Thoracic aorta (tissue), 2 donors: ENCODE measurements around the gene AP1B1. TPM values are rescaled to one million over a fixed set of nuclear protein-coding genes. Genes with fewer than 3 reads are reported as not detected.

ENCODE experiments used
- ATAC-seq: fragments of 150-250 bp; one replicate; pipeline ENCODE4 v1.8.0; 2017; ENCODE audit warnings: low read depth; ENCODE audit not compliant: insufficient number of reproducible peaks, low FRiP score
- DNase-seq: peaks from one replicate; pipeline ENCODE4 v3.0.0-alpha.2; 2020; ENCODE audit warnings: low spot score
- H3K27ac ChIP-seq, 2 donors: fragments of 200-600 bp; sonication (generic); 1 replicate in 1 of 2; 2 replicates in 1 of 2; pipeline ENCODE4 v1.5.1; 2016; ENCODE audit warnings: mild to moderate bottlenecking in 2 of 2, moderate library complexity in 2 of 2
- H3K27me3 ChIP-seq: fragments of 200-600 bp; sonication (generic); replicated peaks from 2 replicates; pipeline ENCODE4 v1.6.0; 2016; ENCODE audit warnings: mild to moderate bottlenecking; ENCODE audit not compliant: insufficient read depth
- H3K36me3 ChIP-seq: fragments of 200-600 bp; sonication (generic); one replicate; pipeline ENCODE4 v1.5.1; 2016
- H3K4me1 ChIP-seq, 2 donors: fragments of 200-600 bp; sonication (generic); 1 replicate in 1 of 2; 2 replicates in 1 of 2; pipeline versions ENCODE4 v1.5.1 to v1.6.0; 2016; ENCODE audit warnings: low read depth in 2 of 2, mild to moderate bottlenecking in 1 of 2; ENCODE audit not compliant: control insufficient read depth in 1 of 2
- H3K4me3 ChIP-seq: fragments of 200-600 bp; sonication (generic); 2 replicates; pipeline ENCODE4 v1.5.1; 2016; ENCODE audit warnings: mild to moderate bottlenecking
- H3K9me3 ChIP-seq: fragments of 200-600 bp; sonication (generic); 2 replicates; pipeline ENCODE4 v1.5.1; 2016
- total RNA-seq, 2 donors: library from RNA; depleted of rRNA; stranded (reverse); fragments of >200 nt; gene quantifications; one replicate each; pipeline versions ENCODE4 v1.1.0 to v1.2.3, GENCODE V29; 2016
- TF ChIP-seq, protein P1 (sequence below): fragments of 200-600 bp; sonication (generic); IDR thresholded peaks from one replicate; pipeline ENCODE4 v1.5.1; 2019; ENCODE audit warnings: antibody characterized with exemption

AP1B1 gene
- total RNA-seq, 2 donors from 2014 or later, result 59.5 to 73.1 TPM

DNA sequence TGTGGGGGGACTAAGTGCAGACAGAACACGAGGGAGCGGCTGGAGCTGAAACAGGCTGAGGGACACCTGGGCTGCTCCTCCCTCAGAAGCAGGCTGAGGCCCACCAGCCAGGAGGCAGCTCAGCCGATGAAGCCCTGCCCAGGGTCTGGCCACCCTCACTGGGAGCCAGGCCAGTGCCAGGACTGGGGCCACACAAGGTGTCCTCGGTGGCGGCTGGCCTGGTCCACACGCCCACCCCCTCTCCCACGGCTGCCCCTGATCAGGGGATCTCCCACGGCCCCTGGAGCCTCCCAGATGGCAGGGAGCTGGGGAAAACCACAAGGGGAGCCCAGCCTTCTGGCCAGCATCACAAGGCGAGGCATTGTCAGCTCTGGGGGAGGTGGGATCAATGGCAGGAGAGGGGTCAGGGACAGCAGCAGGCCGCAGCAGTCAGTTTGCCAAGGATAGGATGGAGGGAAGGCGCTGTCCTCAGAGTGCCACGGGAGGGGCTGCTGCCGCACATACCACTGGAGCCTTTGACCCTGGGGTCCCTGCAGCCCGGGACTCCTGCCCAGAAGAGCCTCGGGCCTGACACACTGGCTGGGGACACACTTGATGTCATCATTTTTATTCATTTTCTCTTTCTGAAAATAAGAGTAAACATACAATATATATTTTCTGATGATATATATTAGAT is 61.1 kb downstream of the AP1B1 start:
- H3K27ac ChIP-seq, result no peak overlapping the region
- H3K9me3 ChIP-seq, result no peaks in the 10 kb centered on the region
- H3K4me1 ChIP-seq, result peaks cover 0 to 5% of the 10 kb centered on the region in 2 donors
- TF ChIP-seq, protein P1, sequence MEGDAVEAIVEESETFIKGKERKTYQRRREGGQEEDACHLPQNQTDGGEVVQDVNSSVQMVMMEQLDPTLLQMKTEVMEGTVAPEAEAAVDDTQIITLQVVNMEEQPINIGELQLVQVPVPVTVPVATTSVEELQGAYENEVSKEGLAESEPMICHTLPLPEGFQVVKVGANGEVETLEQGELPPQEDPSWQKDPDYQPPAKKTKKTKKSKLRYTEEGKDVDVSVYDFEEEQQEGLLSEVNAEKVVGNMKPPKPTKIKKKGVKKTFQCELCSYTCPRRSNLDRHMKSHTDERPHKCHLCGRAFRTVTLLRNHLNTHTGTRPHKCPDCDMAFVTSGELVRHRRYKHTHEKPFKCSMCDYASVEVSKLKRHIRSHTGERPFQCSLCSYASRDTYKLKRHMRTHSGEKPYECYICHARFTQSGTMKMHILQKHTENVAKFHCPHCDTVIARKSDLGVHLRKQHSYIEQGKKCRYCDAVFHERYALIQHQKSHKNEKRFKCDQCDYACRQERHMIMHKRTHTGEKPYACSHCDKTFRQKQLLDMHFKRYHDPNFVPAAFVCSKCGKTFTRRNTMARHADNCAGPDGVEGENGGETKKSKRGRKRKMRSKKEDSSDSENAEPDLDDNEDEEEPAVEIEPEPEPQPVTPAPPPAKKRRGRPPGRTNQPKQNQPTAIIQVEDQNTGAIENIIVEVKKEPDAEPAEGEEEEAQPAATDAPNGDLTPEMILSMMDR, result no peak
- peaks cover 23% of the 10 kb centered on the region for H3K36me3 ChIP-seq
- ATAC-seq (no peak), DNase-seq (no peak)
- no peaks in the 10 kb centered on the region for H3K27me3 ChIP-seq
- H3K4me3 ChIP-seq, result no peak overlapping the region

GRCh38 chr22:29326481-29326880 is 61.9 kb downstream of the AP1B1 start:
- no peak for ATAC-seq
- Histone ChIP-seq H3K4me3 (no peak overlapping the region), H3K27ac (no peak overlapping the region), H3K9me3 (no peaks in the 10 kb centered on the region), H3K4me1 (peaks cover 0 to 5% of the 10 kb centered on the region in 2 donors), H3K27me3 (no peaks in the 10 kb centered on the region), H3K36me3 (peaks cover 23% of the 10 kb centered on the region)
- TF ChIP-seq, protein P1, result no peak
- DNase-seq, result no peak

- Histone ChIP-seq H3K4me3 (no peak overlapping the region), H3K4me1 (peaks cover 0 to 5% of the 10 kb centered on the region in 2 donors), H3K27me3 (no peaks in the 10 kb centered on the region), H3K27ac (no peak overlapping the region), H3K36me3 (peaks cover 23% of the 10 kb centered on the region), H3K9me3 (no peaks in the 10 kb centered on the region)
- DNase-seq (no peak), ATAC-seq (no peak)
- TF ChIP-seq, protein P1, result no peak
Measured at GRCh38 chr22:29325785-29326315, 62.5 kb downstream of the AP1B1 start.

DNA sequence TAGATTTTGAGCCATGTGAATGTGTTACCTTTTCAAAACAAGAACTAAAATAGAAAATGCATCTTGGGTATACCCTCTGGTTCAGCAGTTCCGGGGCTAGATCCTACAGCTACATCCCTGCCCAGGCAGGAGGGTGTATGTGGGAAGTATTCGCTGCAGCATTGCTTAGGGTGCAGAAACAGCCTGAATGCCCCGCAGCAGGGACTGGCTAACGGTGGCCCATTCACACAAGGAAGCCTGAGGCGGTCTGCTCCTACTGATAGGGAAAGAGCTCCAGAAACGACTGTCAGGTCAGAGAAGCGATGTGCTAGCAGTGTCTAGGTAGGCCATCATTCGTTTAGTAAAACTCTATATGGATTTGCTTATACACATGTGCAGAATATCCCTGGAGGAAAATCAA is 63.0 kb downstream of the AP1B1 start:
- no peak overlapping the region for H3K4me3 ChIP-seq
- H3K27ac ChIP-seq, result no peak overlapping the region
- DNase-seq (no peak), ATAC-seq (no peak)
- H3K9me3 ChIP-seq, result no peaks in the 10 kb centered on the region
- H3K36me3 ChIP-seq, result peaks cover 23% of the 10 kb centered on the region
- no peaks in the 10 kb centered on the region for H3K27me3 ChIP-seq
- H3K4me1 ChIP-seq, result peaks cover 0 to 5% of the 10 kb centered on the region in 2 donors
- TF ChIP-seq, protein P1, result no peak

DNA sequence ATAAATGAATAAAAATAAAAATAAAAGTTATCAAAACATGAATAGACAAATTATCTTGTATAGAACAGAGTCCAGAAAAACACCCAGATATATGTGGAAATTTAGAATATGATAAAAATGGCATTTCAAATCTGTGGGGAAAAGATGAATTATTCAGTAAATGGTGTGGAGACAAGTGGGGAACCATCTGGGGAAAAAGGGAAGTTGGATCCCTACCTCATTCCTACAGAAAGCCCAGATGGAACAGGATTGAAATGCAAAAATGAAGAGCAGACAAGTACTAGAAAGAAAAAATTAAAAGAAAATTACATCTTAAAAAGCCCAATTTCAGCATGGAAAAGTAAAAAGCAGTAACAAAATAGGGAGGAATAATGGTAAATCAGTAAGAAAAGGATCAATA is 64.7 kb downstream of the AP1B1 start:
- no peaks in the 10 kb centered on the region for H3K27me3 ChIP-seq
- TF ChIP-seq, protein P1, result no peak
- ATAC-seq (no peak), DNase-seq (no peak)
- H3K4me3 ChIP-seq, result no peak overlapping the region
- H3K36me3 ChIP-seq, result peaks cover 13% of the 10 kb centered on the region
- no peak overlapping the region for H3K27ac ChIP-seq
- H3K4me1 ChIP-seq, result peaks cover 0 to 5% of the 10 kb centered on the region in 2 donors
- H3K9me3 ChIP-seq, result no peaks in the 10 kb centered on the region
